Left ventricle myocardium superior (tissue), 1 donor: ENCODE results near the gene MBD2. TPM values are rescaled to one million over a fixed set of nuclear protein-coding genes. Genes with fewer than 3 reads are reported as not detected.
"Not testable (repeated sequence)": the region's sequence is repeated elsewhere in the genome, so short reads cannot be mapped to it uniquely, and the experiment has no call there.

Experiments
- ATAC-seq: fragments of 200-7000 bp; cut with Tn5 transposase; one replicate; pipeline ENCODE4 v1.9.1; 2020; ENCODE audit warnings: mild to moderate bottlenecking, moderate library complexity
- DNase-seq: peaks from one replicate; pipeline ENCODE4 v3.0.0-alpha.2; 2020
- intact Hi-C: fragments of 100-400 bp; cut with micrococcal nuclease; formaldehyde crosslinking; loops from one replicate; pipeline ENCODE4 v1.11.0; 2022
- total RNA-seq: library from RNA; stranded (reverse); fragmentation: NEBNext Ultra II Directional; extraction: Animal tissue kit (Norgen Biotek cat#: 25700); gene quantifications from one replicate; pipeline ENCODE4 v1.2.1, GENCODE V29; 2021
- donor health status: DM: no; HTN: yes; CAD: no; lungs with severe emphysema.

MBD2 gene
- total RNA-seq, 1 donor from 2014 or later, result 46.3 TPM

GRCh38 chr18:54239601-54240000, 15.1 kb upstream of the MBD2 start:
- DNase-seq, result no peak
- intact Hi-C loops, result no loop called here
- no peak for ATAC-seq

GRCh38 chr18:54239091-54239490, 14.6 kb upstream of the MBD2 start:
- no peak for ATAC-seq
- intact Hi-C loops, result no loop called here

GRCh38 chr18:54238173-54238936, 13.9 kb upstream of the MBD2 start:
- DNase-seq (no peak), ATAC-seq (peak; percentile 48)
- intact Hi-C loops, result no loop called here

More at GRCh38 chr18:54239091-54239490, 14.6 kb upstream of the MBD2 start:
- DNase-seq, result no peak

- DNase-seq (no peak), ATAC-seq (no peak)
- intact Hi-C loops, result no loop called here
These were observed 11.4 kb upstream of the MBD2 start for GRCh38 chr18:54235871-54236270.

GRCh38 chr18:54233747-54234146, 9.3 kb upstream of the MBD2 start:
- DNase-seq, result no peak
- intact Hi-C loops, result no loop called here
- ATAC-seq, result no peak

GRCh38 chr18:54233228-54233625, 8.8 kb upstream of the MBD2 start:
- intact Hi-C loops, result no loop called here
- no peak for DNase-seq
- ATAC-seq, result no peak

- peak; percentile 78 for ATAC-seq
- intact Hi-C loops, result no loop called here
- no peak for DNase-seq
These were observed 8.2 kb upstream of the MBD2 start for GRCh38 chr18:54232485-54233227.

- no peak for DNase-seq
- ATAC-seq, result no peak
- intact Hi-C loops, result no loop called here
These were observed 5.1 kb upstream of the MBD2 start for GRCh38 chr18:54229421-54230059.

- intact Hi-C loops, result no loop called here
- ATAC-seq (no peak), DNase-seq (no peak)
These were observed 3.9 kb upstream of the MBD2 start for GRCh38 chr18:54228364-54228763.

GRCh38 chr18:54223568-54224241, 764 bp downstream of the MBD2 start:
- ATAC-seq (no peak), DNase-seq (peak; percentile 50)
- intact Hi-C loops, result no loop called here

- DNase-seq (no peak), ATAC-seq (no peak)
- intact Hi-C loops, result no loop called here
These were observed 1.4 kb downstream of the MBD2 start for GRCh38 chr18:54222922-54223567.

- intact Hi-C loops, result no loop called here
- DNase-seq (no peak), ATAC-seq (no peak)
These were observed 4.1 kb downstream of the MBD2 start for GRCh38 chr18:54220406-54220805.

GRCh38 chr18:54218803-54219202, 5.7 kb downstream of the MBD2 start:
- intact Hi-C loops, ATAC-seq: not testable (repeated sequence)

GRCh38 chr18:54218299-54218698, 6.2 kb downstream of the MBD2 start:
- no peak for DNase-seq
- no peak for ATAC-seq
- intact Hi-C loops, result no loop called here

More at GRCh38 chr18:54218803-54219202, 5.7 kb downstream of the MBD2 start:
- DNase-seq, result not testable (repeated sequence)

GRCh38 chr18:54217624-54218023, 6.8 kb downstream of the MBD2 start:
- DNase-seq (no peak), ATAC-seq (no peak)
- intact Hi-C loops, result no loop called here

- intact Hi-C loops, result no loop called here
- DNase-seq (no peak), ATAC-seq (no peak)
These were observed 9.4 kb downstream of the MBD2 start for GRCh38 chr18:54215069-54215468.

GRCh38 chr18:54210463-54210862, 14.0 kb downstream of the MBD2 start:
- intact Hi-C loops, result no loop called here
- ATAC-seq (no peak), DNase-seq (no peak)

- intact Hi-C loops, result no loop called here
- ATAC-seq (no peak), DNase-seq (no peak)
These were observed 14.8 kb downstream of the MBD2 start for GRCh38 chr18:54209471-54210180.

GRCh38 chr18:54206447-54206846, 18.0 kb downstream of the MBD2 start:
- intact Hi-C loops, result no loop called here
- DNase-seq, result no peak
- no peak for ATAC-seq
